PC-9 (cell line): ENCODE results near the gene COL25A1.

Source experiments
- EZH2 ChIP-seq: fragments of 200-600 bp; sonication (generic); IDR thresholded peaks from 2 replicates; pipeline ENCODE4 v1.8.0; 2017; ENCODE audit warnings: antibody characterized with exemption, low read depth
- TF ChIP-seq, protein P1 (sequence below): fragments of 200-600 bp; sonication (generic); conservative IDR thresholded peaks from 2 replicates; pipeline ENCODE4 v1.6.1; 2017; ENCODE audit warnings: mixed run types, antibody characterized with exemption, mild to moderate bottlenecking, moderate library complexity

DNA sequence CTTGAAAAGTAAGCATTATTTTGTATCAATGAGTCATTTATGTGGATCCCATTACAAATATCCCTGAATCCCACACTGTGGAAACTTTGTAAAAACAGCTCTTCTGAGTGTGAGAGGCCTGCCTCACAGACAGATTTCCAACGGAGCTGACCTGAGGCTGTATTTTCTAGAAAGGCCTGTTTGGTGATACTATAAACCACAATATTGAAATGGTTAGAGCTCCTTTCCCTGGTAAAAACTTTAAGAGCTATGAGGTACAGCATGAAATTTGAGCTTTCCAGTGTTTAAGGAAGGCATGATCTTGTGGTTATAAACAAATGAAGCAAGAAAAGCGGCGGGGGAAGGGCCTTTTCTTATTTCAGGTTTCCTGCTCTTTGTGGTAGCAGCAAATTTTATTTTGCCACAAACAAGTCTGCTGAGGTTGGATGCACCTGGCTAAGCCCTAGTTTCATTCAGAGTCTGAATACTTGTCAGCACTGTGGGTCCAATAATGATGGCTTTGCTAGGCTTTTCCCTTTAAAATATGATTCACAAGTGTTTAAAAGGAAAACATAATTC, 452.8 kb downstream of the COL25A1 start:
- TF ChIP-seq, protein P1, sequence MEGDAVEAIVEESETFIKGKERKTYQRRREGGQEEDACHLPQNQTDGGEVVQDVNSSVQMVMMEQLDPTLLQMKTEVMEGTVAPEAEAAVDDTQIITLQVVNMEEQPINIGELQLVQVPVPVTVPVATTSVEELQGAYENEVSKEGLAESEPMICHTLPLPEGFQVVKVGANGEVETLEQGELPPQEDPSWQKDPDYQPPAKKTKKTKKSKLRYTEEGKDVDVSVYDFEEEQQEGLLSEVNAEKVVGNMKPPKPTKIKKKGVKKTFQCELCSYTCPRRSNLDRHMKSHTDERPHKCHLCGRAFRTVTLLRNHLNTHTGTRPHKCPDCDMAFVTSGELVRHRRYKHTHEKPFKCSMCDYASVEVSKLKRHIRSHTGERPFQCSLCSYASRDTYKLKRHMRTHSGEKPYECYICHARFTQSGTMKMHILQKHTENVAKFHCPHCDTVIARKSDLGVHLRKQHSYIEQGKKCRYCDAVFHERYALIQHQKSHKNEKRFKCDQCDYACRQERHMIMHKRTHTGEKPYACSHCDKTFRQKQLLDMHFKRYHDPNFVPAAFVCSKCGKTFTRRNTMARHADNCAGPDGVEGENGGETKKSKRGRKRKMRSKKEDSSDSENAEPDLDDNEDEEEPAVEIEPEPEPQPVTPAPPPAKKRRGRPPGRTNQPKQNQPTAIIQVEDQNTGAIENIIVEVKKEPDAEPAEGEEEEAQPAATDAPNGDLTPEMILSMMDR = no peak
- TF ChIP-seq EZH2 = no peak
